HG03097 (cell line): Measurements from ENCODE around the gene SHISA8.

Experiments
- ATAC-seq: cut with Tn5 transposase; IDR thresholded peaks from one replicate; pipeline ENCODE4 v1.9.1; 2021; ENCODE audit not compliant: unreplicated experiment, low FRiP score

The SHISA8 gene

DNA sequence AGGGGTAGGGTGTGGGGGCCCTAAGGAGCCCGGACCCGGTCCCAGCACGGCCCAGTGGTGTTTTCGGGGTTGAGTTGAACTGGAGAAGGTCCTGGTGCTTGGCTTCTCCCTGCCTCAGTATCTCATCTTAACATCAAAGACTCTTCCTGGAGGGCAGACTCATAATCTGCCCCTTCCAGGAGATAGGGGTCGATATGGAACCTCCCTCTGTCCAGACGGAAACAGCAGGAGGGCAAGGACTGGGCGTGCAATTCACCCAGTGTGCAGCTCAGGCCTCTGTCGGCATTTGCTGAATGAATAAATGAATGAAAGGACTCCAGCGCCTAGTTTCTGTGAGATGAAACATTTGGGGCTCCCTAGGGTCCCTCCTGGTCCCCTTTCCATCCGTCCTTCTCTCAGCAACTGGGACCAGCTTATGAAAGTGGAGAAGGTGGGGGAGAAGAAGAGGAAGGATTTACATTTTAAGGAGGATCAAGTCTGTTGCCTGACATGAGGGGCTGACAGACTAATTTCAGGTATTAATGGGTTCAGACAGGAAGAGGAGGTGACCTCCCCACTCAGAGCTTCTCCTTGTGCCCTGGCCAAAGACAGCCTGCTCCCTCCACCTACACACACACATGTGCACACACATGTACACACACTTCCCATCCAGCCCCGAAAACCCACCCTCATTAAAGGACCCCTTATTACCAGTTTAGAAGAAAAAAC, 1.1 kb upstream of the SHISA8 start:
- no peak for ATAC-seq

DNA sequence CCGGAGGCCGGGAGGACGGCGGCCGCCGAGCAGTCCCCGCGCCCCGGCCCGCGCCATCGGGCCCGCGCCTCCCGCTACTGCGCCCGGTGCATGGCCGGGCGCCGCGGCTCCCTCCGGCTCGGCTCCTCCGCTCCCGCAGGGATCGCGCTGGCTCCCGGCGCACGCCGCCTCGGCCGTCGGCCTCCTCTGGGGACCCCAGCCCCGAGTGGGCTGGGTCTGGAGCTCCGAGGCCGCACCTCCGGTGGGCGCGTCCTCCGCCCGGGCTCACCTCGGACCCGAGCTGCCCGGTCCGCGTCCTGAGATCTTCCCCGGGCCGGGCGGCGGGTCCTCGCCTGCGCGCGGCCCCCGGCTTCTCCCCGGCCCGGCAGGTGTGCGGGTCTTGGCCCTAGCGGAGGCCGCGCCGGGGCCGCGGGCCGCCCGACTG, 251 bp downstream of the SHISA8 start:
- no peak for ATAC-seq

DNA sequence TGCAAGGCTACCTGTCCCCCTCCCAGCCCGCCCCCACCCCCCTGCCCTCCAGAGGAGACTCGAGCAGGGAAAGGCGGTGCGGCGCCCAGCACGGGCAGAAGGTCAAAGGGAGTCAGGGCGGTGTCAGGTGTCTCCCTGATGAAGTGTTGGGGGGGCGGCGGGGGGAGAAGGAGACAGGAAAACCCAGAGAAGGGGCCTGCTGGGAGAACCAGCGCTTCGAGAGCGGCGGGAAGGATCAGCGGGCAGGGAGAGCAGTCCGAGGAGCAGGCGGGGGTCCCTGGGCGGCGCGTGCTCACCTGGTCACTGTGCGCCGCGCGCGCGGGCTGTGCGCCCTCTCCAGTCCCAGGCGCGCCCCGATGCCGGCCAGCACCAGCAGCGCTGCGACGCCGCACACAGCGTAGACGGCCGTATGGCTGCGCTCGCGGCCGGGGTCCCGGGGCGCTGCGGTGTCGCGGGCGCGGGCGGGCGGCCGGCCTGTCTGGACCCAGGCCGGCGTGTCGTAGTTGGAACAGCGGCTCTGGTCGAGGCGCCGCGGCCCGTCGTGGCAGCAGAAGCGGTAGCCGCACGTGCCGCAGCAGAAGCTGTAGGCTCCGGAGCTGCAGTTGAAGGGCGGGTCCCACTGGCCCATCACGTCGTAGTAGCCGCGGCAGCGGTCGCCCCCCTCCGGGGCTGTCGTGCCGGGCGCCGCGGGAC, 886 bp downstream of the SHISA8 start:
- ATAC-seq: no peak

DNA sequence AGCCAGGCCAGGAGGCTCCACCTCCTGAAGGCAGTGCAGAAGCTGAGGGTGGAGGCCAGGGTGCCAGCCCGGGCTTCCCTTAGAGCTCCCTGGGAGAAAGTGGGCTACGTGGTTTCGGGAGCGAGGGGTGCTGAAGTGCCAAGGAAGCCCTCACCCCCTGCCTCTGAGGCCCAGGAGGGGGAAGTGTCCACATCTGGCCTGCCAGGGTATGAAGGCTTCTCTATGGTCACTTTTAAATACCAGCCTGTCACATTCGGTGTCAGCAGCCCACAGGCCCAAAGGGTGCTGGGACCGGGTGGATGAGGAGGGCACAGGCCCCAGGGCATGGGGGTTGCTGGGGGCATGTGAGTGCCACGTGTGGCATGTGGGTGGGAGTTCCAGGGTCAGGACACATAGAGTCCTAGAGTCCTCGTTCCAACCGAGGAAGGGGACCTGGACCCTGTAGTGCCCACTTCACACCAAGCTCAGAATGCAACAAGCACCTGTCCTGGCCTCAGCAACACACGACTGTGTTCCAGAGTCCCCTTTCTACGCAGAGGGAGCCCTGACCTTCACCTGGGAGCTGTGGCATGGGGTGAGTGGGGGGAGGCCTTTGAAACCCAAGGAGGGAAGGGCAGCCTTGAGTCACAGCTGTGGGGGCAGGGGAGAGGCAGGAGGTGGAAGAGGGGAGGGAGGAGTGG, 1.7 kb downstream of the SHISA8 start:
- no peak for ATAC-seq

DNA sequence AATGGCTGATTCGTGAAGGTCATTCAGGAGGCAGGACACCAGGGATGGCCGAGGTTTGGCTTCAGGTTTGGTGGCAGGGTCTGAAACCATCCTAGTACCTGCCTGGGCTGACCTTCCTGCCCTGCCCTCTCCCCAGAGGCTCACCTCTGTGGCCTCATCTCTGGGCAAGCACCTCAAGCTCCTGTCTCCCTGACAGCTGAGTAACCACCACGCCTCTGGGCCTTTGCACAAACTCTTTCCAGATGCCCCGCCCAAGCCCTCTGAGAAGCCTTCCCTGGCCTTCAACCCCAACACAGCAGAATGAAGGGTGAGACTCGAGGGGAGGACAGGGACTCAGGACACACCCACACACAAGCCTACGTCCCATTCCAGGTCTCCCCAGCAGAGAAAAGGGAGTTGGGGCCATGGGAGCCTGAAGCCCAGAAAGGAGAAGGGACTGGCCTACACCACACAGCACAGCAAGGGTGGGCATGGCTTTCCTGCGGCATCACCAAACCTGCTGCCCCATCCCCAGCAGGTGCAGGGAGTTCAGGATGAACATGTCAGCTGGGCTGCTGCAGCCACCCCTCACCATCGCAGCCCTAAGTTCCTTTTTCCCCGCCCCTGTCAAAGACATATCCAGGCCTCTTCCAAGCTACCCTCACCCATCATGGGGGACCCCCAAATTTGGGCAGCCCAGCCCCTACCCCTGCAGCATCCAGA, 2.4 kb downstream of the SHISA8 start:
- ATAC-seq: no peak

DNA sequence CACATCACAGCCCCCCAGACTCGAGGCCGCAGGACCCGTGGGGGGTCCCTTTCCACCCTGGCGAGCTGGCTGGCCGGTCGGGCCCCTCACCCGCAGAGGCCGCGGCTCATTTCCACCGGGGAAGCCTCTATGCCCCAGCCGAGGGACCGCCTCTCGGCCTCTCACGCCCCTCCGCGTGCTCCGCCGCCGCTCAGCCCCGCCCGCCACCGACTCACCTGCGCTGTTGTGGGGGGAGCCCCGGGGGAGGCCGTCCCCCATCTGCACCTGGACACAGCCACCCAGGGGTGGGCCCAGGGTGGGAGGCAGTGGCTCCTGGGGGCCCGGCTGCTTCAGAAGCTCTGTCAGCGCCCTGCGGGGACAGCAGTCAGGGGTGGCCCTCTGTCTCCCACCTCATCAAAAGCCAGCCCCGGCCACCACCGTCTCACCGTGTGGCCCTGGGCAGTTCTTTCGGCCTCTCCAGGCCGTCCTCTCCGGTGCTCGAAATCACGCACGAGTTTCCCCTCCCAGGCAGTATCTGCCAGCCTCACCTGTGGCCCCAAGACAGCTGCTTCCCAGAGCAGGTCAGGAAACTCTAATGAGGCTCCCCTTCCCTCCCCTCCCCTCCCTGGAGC, 3.8 kb downstream of the SHISA8 start:
- no peak for ATAC-seq

DNA sequence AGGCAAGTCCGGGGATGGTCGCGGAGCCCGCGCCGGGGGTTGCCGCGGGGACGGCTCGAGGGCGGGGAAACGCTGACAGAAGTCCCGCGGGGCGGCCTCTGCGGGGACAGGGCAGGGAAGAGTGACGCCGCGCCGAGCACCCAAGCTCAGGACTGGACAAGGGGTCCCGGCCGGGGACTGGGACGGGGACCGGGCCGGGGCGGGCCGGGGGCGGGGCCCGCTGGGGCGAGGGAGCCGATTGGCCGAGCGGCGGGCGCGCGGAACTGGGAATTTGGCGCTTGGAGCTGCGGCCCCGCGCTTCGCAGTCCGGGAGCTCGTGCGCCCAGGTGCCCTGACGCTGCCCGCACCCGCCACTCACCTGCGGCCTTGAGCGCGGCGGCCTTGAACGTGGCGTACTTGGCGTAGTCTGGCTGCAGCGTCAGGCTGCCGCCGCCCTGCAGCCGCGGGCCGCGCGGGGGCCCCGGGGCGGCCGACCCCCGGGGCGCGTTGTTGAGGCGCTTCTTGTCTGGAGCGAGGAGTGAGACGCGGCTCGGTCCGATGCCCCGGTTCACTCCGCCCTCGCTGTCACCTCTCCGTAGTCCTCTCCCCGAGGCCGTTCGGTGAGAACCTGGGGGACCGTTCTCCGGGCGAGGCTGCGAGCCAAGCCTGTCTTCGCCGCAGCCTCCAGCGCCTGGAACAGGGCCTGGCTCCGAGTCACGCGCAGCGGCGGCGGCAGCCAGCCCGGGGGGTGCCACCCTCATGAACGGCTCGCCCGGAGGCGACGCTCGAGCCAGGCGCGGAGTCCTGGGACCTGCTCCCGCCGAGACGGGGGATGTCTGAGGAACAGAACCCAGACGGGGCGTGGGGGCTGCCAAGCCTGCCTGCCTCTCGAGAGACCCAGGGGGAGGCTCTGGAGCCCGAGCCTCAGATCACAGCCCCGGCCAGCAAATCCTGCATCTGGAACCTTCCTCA, 4.5 kb downstream of the SHISA8 start:
- no peak for ATAC-seq

DNA sequence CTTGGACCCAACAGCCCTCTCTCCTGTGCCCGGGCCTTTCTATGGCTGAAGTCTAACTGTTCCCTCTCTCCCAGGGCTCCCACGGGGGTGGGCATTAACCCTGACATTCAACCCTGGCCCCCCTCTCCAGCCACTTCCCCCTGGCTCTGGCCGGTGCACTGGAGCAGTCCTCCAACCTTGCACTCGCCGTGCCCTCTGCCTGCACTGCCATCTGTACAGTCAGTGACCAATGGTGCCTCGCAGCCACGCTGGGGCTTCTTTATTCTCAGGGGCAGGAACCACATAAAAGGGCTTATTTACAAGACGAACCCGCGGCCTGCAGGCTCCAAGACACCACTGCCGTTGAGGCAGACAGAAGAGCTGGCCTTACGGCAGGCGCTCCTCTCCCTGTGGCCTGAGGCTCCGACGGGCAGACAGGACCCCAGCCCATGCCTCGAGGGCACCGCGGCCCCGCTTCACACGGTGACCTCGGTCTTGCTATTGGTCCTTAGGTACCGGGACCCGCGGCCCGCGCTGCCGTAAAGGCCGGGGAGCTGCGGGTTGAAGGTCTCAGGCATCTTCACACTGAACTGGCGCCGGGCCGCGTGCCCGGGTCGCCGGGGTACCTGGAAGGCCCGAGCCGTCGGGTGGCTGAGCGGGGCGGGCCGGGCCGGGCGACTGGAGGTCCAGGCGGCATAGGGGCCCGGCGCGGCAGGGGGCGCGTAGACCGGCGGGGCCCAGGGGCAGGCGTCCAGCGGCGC, 5.4 kb downstream of the SHISA8 start:
- no peak for ATAC-seq

DNA sequence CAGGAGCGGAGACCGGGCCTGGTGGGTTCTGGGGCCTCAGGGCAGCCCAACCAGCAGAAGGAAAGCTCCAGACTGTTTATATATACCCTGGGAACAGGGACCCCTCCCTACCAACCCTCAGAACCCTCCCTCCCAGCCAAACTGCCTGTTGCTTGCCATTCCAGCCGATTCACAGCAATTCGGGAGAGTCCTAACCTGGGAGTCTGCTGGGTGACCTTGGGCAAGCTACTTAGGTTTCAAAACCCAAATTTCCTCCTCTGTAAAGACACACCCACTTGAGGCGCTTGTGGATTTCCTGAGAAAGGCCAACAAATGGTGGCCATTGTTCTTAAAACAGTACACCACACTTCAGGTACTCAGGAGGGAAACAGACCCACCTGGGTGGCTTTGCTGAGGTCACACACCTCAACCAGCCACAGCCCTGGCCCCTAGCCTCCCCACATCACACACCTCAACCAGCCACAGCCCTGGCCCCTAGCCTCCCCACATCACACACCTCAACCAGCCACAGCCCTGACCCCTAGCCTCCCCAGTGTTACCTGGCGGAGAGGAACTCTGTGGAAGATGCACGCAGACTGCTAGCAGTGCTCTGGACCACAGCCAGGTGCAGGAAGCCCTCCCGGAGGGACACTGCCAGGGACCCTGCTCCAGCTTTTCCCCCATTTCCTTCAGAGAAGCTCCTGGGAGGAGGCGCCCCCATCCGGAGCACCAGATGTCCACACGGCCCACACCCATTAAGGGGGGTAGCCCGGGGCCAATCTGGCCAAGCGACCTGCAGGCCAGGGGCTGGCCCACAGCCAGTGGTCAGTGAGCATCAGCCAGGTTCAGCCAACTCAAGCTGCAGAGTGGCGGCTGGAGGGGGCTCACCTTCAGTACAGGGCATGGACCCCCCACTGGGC, 6.2 kb downstream of the SHISA8 start:
- ATAC-seq: no peak

DNA sequence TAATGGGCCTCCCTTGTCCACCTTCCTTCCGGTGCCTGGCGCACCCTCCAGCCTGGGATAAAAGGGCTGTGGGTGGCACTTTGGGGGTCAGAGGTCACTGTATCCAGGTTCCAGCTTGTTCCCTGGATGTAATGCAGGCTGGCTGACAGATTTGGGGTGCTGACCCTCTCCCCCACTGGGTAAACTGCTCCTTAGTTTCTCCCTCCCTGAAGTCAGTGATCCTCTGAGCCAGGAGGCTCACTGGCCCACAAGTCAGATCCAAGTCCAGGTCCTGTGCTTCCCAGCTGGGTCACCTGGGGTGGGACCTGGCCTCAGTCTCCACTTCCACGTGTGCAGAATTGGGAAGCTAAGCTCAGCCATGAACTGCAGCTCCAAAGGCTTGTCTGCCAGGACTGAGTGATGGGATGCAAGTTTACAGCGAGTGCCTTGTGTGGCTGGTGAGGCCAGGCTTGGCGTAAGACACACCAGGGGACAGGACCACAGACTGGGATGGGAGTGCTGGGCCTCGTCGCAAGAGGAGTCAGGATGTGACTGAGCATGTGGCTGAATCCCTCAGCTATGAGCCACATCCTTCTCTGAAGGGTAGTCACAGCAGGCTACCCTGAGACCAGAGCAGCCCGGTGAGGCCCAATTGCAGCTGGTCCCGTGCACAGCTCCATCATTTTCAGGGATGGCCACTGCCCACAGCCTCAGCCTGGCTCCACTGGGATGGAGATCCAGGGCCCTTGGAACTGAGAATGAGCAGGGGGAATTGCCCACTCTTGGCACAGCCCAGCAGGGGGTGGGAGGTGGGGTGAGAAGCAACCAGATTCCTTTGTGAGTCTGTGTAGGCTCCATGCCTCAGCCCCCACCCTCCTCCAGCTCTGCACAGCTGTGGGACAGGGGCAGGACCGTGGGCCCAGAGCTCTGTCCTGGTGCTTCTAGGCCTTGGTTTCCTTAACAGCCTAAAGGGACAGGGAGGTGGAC, 7.2 kb downstream of the SHISA8 start:
- ATAC-seq: no peak

DNA sequence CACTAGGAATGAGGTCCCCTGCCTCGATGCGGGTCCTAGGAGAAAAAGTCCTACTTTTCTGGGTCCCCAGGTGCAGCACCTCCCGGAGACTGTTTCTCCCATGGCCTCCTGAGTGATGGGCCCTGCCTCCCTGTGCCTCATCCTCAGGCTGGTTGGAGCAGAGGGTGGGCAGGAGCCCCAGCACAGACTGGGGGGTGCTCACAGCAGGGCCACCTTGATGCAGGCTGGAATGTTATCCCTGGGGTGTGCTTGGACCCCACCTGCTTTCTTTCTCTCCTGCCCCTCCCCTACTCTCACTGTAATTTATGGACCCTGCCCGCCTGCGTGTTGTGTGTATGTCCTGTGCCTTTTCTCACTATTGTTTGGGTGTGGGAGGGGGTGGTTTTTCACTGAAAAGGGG, 8.1 kb downstream of the SHISA8 start:
- ATAC-seq: no peak

DNA sequence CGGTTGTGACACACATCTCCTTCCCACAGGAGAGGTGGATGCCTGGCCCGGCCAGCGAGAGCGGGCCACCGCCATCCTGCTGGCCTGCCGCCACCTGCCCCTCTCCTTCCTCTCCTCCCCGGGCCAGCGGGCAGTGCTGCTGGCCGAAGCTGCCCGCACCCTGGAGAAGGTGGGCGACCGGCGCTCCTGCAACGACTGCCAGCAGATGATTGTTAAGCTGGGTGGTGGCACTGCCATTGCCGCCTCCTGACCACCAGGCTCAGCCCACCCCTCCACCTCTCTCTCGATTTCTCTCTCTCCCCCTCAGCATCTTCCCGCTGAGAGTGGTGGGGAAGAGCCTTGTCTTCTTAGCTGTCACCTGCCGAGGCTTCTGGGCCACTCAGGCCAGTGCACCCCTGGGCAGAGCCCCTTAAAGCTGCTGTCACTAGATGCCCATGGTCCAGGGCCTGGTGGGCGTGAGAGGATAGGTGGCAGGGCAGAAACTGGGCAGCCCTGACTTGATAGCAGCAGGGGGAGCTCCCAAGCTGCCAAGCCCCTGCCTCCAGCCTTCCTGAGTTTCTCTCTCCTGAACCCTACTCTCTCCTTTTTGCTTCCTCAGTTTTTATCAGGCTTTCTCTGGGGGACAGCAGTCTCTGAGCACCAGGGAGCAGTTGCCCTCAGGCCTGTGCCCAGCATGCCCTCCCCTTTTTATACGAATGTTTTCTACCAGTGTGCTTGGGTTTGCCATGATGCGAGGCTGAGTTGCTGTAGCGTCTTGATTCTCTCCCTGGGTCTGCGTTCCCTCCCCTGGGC, 9.3 kb downstream of the SHISA8 start:
- ATAC-seq: no peak

DNA sequence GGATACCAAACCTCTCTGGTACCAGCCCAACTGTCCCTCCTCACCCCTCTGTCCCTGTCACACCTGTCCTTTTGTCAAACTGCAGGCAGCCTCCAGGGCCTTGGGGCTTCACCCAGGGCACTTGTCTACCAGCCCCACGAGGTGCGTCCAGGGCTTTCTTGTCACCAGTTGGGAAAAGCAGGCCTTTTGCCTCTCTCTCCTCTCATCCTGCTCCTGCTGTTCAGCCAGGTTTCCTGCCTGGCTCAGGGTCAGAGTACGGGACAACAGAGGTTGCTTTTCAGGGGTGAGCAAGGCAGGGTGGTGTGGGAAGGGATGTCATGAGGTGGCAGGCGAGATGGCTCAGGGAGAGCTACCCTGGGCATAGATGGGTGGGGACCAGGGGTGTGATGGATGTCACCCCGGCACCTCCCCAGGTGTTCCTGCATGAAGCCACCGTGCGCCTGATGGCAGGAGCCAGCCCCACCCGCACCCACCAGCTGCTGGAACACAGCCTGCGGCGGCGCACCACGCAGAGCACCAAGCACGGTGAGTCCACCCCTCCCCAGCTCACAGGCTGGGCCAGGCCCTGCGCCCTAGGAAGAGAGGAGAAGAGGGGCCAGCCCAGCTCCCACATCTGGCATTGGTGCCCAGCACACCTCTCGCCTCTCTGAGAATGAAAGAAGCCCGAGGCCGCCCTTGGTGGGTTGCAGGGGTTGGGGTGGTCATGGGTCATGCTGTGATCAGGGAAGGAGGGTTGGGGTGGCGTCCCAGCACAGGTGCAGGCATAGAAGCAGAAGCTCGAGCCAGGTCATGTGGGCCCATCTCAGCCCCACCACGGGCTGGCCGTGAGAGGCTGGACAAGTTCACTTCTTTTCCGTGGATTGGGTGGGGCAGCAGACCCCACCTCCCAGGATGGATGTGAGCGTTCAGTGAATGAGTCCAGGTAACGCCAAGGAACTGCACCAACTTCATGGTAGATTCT, 10.1 kb downstream of the SHISA8 start:
- no peak for ATAC-seq

DNA sequence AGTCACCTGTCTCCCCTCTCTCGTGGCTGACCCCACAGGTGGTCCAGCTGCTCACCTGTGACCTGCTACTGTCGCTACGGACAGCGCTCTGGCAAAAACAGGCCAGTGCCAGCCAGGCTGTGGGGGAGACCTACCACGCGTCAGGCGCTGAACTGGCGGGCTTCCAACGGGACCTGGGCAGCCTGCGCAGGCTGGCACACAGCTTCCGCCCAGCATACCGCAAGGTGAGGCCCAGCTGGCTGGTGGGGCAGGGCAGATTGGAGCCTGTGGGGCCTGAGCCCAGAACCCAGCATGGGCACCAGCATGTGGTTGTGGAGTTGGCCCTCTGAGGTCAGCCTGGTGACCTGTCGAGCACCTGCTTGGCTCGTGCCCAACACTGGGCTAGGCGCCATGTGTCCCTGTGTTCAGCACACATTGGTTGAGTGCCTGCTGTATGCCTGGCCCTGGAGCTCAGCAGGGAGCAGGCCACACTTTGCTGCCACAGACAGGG, 11.9 kb downstream of the SHISA8 start:
- no peak for ATAC-seq

DNA sequence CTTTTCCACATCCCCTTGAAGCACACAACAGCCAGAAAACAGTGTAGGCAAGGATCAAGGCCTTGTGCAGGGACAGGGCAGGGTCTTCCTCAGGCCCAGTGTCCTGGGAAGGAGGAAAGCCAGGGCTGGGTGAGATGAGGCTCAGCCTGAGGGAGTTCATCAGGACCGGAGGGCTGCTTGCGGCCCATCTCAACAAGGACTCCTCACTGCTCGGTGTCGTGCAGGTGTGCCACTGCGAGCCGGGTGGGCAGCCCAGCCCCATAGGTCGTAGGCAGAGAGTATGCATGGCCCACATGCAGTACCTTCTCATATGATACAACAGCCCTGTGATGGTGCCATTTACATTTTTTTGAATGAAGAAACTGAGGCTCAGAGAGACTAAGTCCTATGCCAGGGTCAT, 12.9 kb downstream of the SHISA8 start:
- ATAC-seq: no peak
